COLO829 (cell line): ENCODE results near the gene RAB40A.

ENCODE experiments used
- DNase-seq: peaks from one replicate; pipeline ENCODE4 v3.0.0; 2012; ENCODE audit warnings: low spot score

RAB40A gene

GRCh38 chrX:103519389-103519788 is at the start of gene RAB40A:
TSS of gene RAB40A (minus strand) at chrX:103519489. CDS start at chrX:103500756, 18,733 bp downstream.
- DNase-seq, result no peak

GRCh38 chrX:103565752-103566151 is 46.5 kb upstream of the RAB40A start:
- DNase-seq, result peak; percentile 13

GRCh38 chrX:103565197-103565596 is 45.9 kb upstream of the RAB40A start:
- peak; percentile 18 for DNase-seq

GRCh38 chrX:103562801-103563200 is 43.5 kb upstream of the RAB40A start:
- no peak for DNase-seq

GRCh38 chrX:103560256-103560655 is 41.0 kb upstream of the RAB40A start:
- no peak for DNase-seq

GRCh38 chrX:103556963-103557612 is 37.8 kb upstream of the RAB40A start:
- no peak for DNase-seq

GRCh38 chrX:103554687-103555424 is 35.6 kb upstream of the RAB40A start:
- DNase-seq, result no peak

- no peak for DNase-seq
These were observed 32.9 kb upstream of the RAB40A start for GRCh38 chrX:103552236-103552635.

GRCh38 chrX:103550415-103551051 is 31.2 kb upstream of the RAB40A start:
- no peak for DNase-seq

- DNase-seq, result no peak
These were observed 30.6 kb upstream of the RAB40A start for GRCh38 chrX:103549916-103550315.

GRCh38 chrX:103540145-103540544 is 20.9 kb upstream of the RAB40A start:
- DNase-seq, result peak; percentile 8

GRCh38 chrX:103539695-103540094 is 20.4 kb upstream of the RAB40A start:
- DNase-seq, result no peak

GRCh38 chrX:103538728-103539127 is 19.4 kb upstream of the RAB40A start:
- DNase-seq, result no peak

GRCh38 chrX:103537871-103538387 is 18.6 kb upstream of the RAB40A start:
- no peak for DNase-seq

GRCh38 chrX:103536732-103537131 is 17.4 kb upstream of the RAB40A start:
- no peak for DNase-seq

- DNase-seq, result no peak
These were observed 16.8 kb upstream of the RAB40A start for GRCh38 chrX:103536071-103536470.

GRCh38 chrX:103535206-103535605 is 15.9 kb upstream of the RAB40A start:
- DNase-seq, result no peak

- peak; percentile 14 for DNase-seq
These were observed 14.4 kb upstream of the RAB40A start for GRCh38 chrX:103533511-103534216.

GRCh38 chrX:103531002-103531401 is 11.7 kb upstream of the RAB40A start:
- DNase-seq, result no peak

- DNase-seq, result no peak
These were observed 11.3 kb upstream of the RAB40A start for GRCh38 chrX:103530545-103530944.

GRCh38 chrX:103529550-103529949 is 10.3 kb upstream of the RAB40A start:
- DNase-seq, result no peak

GRCh38 chrX:103524747-103525146 is 5.5 kb upstream of the RAB40A start:
- no peak for DNase-seq
